Peyer's patch (tissue), 4 donors: ENCODE measurements around the gene NAB1.

Source experiments
- POLR2A ChIP-seq, 2 donors: fragments of 450-650 bp; IDR thresholded peaks; one replicate each; pipeline ENCODE4 v1.5.1; 2017; ENCODE audit warnings: antibody characterized with exemption in 2 of 2, mild to moderate bottlenecking in 2 of 2, moderate library complexity in 2 of 2
- TF ChIP-seq, protein P1 (sequence below), 6 experiments: fragments of 450-650 bp in 4 of 6; fragments of 200-600 bp in 2 of 6; sonication (generic) in 1 of 6; IDR thresholded peaks; one replicate each; pipeline ENCODE4 v1.5.1; 2017 to 2019; ENCODE audit warnings: antibody characterized with exemption in 6 of 6, mild to moderate bottlenecking in 3 of 6, moderate library complexity in 1 of 6

DNA sequence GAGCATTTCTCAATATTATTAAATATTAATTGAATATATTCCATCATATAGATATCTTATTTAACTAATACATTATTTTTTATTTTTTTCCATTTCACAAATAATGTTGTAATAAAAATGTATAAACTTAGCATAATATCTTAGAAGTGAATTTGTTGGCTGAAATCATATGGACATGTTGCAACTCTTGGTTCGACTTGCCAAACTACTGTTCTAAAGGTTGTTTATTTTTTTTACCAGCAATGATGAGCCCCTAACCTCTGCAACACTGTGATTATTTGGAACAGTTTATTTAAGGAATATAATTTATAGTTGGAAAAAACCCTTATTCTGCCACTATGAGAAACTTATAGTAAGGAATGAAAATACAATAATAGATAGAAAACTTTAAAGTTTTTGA lies 8.8 kb upstream of the NAB1 start:
- TF ChIP-seq POLR2A (IDR thresholded peaks at IDR 0.05) = no peak
- TF ChIP-seq, protein P1, sequence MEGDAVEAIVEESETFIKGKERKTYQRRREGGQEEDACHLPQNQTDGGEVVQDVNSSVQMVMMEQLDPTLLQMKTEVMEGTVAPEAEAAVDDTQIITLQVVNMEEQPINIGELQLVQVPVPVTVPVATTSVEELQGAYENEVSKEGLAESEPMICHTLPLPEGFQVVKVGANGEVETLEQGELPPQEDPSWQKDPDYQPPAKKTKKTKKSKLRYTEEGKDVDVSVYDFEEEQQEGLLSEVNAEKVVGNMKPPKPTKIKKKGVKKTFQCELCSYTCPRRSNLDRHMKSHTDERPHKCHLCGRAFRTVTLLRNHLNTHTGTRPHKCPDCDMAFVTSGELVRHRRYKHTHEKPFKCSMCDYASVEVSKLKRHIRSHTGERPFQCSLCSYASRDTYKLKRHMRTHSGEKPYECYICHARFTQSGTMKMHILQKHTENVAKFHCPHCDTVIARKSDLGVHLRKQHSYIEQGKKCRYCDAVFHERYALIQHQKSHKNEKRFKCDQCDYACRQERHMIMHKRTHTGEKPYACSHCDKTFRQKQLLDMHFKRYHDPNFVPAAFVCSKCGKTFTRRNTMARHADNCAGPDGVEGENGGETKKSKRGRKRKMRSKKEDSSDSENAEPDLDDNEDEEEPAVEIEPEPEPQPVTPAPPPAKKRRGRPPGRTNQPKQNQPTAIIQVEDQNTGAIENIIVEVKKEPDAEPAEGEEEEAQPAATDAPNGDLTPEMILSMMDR (IDR thresholded peaks at IDR 0.05) = no peak
